Measurements from ENCODE around the gene MAN1A1.

Gene MAN1A1

DNA sequence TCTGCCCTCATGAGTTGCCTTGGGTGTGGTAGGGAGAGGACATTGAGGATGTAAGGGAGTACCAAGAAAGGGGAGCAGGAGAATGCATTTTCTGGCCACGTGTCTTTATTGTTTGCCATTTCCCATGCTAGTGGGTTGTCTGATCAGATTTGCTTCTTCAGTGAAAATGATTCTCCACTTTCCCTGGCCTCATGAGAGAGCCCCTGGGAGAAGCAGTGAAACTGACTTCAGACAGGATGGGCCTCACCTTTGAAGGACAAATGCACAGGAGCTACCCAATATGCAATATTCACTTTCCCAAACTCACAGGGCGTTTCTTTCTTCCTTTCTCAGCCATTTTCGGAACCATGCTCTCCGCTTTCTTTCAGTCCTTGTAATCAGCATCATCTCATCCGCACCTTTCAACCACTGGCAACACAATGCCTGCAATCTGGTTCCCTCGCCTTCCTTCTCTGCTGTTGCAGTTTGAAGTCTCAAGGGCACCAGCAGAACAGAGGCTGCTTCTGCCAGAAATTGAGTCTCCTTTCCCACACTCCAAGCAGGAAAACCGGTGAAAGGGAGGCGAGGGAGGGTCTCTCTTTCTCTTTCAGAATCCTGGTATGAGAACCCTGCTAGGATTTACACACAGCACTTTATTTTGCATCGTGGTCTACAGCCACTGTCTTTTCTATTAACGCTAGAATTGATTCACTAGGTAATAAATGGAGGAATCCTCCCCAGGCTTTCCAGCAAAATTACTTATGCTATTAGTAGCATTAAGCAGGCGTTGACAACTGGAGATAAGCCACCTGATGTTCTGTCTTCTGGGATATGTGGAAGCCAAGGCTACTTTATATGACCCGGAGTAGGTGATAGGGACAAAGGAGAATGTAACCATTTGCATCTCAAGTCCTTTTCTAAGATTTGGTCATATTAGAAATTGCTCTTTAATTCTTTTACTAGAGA lies 209.1 kb downstream of the MAN1A1 start:
- DNase-seq (ENCODE audit: low read depth), result no peak

DNA sequence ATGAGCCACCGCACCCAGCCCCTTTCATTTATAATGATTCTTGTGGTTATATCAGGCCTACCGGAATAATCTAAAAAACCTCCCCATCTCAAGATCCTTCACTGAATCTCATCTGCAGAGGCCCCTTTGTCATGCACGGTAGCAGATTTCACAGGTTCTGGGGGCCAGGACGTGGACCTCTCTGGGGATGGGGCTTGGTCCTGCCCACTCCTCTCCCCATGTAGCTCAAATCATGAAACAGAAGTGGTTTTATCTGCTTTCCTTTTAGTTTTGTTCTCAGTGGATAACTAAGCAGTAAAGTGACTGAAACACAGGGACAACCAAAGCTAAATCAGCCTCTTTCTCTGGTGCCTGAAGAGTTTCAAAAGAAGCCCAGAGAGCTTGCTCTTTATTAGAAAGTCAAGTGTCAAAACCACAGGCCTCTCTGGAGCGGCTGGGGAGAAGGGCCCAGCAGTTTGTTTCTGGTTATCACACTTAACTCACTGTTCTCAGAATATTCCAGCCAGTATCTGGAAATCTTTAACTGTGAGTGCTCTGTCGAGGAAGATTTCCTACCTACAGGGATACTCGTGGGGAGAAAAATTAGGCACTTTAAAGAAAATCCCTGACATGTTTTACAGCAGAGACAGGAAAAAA lies 210.5 kb downstream of the MAN1A1 start:
- DNase-seq (ENCODE audit: low read depth), result no peak

DNA sequence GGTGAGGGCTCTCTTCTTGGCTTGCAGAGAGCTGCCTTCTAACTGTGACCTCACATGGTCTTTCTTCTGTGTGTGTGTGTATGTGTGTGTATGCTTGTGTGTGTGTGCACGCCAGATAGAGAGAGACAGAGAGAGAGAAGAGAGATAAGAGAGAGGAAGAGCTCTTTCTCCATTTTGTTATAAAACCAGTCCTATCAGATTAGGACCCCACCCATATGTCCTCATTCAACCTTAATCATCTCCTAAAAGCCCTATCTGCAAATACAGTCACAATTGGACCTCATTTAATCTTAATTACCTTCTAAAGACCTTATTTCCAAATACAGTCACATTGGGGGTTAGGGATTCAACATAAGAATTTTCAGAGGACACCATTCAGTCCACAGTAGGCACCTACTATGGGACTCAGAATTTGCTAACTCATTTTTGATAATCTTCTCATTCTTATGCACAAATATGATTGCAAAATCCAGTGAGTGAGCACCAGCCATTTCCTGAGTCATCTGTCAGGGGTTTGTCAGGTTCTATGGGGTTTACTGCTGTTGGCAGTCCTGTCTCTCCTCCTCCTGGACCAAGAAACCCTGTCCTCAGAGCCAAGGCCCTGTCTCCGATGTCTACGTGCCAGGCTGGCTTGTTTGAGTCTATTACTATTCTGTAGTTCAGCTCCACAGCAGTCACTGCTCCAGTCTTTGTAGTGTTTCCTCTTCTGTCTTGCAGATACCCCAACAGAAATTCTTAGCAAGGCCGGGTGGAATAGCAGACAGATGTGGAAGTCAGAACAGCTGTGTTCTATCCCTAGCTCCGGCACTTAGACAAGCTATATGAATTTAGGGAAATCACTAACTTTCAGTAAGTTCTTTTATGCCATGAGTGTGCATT lies 212.1 kb downstream of the MAN1A1 start:
- DNase-seq (ENCODE audit: low read depth), result no peak

DNA sequence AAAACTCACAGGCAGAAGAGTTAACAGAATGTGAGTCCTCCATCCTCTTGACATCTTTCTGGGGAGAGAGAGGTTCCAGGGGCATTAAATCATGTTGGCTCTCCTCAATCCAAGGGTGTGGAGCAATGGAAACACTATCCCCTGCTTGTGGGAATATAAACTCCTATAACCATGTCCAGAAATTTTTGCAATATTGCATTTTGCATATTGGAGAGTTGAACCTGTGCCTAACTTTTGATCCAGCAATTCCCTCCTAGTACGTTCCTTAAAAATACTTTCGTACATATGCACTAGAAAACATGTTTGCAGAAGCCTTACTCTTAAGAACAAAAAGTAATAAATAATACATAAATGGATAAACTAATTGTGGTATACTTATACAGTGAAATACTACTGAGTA lies 214.8 kb downstream of the MAN1A1 start:
- no peak for DNase-seq (ENCODE audit: low read depth)

DNA sequence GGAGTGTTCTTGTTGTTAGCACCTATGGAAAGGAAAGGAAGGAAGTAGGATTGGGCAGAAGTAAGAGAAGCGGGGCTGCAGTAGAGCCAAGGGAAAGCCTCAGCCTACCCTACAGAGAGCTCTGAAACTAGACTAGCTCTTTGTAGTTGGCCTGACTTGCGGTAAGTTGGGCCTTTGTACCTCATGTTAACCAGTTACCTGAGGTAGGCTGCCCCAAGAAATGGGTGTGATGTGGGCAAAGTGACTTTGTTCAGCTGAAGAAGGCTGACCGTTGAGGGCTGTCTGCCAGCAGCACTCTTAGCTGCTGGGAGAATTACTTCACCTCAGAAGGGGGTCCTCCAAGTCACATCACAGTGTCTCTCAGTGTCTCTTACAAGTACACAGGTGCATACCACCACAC lies 216.2 kb downstream of the MAN1A1 start:
- DNase-seq (ENCODE audit: low read depth), result no peak

DNA sequence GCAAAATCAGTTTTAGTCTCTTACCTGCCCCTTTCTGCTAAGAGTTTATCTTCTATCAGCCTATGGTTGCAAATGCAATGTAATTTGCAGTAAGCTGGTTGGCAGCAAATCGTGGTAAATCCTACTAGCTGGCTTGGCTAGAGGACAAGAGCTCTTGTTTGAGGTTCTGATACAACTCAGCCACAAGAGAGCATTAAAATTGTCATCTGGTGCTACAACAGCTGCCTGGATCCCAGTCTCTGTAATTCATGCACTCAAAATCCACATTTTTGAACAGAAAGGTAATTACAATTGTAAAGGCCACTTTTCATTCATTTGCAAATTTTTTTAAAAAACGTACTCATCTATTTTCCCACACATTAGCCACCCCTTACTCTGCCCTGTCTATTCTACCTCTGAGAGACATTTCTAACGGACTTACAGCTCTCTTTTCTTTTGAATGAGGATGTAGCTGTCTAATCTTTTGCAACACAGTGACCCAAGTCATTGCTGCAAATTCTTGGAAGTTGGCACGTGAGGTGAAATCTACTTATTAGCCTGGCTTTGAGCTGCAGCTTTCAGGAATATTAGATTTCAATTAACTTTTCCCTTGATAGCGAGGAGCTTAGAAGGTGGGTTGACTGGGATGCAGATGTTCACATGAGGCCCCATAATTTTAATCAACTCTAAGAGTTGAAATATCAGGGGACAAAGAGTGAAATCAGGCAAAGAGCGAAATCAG lies 217.1 kb downstream of the MAN1A1 start:
- no peak for DNase-seq (ENCODE audit: low read depth)

DNA sequence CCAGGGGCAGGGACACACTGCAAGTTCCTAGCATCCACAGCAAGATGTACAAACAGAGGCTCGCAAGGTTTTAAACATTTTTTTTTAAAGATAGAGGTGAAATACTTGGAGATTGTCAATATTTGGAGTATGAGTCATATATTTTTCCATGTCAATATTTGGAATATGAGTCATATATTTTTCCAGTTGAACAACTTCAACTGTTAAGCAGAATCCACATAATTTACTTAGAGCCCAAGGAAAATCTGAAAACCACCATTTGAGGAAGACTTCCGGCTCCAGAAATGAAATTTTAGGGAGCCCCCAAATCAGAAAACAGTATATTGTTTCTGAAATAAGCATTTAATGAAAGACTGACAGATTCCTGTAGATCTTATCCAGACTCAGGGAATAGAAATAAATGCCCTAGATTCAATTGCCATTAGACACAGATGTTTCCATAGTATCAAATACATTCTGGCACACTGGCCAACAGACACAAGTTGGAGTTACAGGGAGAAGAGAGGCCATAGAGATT lies 219.5 kb downstream of the MAN1A1 start:
- DNase-seq (ENCODE audit: low read depth), result peak; percentile 74

DNA sequence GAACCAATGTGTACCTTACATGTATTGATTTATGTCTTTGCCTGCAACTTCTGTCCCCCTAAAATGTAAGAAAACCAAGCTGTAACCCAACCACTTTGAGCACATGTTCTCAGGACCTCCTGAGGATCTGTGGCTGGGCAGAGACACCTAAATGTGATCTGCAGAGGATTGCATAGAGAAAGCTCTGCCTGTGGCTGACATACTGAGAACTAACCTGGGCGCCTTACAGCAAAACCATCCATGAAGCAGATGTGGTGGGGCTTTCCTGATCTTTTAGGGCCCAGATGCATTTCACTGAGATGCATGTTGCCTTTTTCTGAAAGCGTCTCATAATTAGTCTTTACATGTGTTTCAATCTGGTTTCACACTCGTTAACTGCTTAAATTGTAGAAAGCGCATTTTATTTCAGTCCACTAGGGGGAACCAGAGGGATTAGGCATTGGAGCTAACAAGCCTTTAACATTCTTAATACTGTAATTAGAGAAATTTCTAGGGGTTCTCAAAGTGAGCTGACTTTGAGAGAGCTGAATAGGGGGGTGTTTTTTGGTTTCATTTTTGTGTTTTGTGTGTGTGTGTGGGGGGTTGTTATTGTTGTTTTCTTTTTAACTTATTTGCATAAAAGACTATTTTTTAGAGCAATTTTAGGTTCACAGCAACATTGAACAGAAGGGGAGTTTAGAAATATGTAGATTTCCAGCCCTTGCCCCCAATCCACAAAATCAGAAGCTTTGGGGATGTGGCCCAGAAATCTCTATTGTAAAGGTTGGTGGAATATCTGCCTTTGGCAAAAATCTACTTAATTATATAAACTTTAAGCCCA lies 220.2 kb downstream of the MAN1A1 start:
- DNase-seq (ENCODE audit: low read depth), result peak; percentile 58

DNA sequence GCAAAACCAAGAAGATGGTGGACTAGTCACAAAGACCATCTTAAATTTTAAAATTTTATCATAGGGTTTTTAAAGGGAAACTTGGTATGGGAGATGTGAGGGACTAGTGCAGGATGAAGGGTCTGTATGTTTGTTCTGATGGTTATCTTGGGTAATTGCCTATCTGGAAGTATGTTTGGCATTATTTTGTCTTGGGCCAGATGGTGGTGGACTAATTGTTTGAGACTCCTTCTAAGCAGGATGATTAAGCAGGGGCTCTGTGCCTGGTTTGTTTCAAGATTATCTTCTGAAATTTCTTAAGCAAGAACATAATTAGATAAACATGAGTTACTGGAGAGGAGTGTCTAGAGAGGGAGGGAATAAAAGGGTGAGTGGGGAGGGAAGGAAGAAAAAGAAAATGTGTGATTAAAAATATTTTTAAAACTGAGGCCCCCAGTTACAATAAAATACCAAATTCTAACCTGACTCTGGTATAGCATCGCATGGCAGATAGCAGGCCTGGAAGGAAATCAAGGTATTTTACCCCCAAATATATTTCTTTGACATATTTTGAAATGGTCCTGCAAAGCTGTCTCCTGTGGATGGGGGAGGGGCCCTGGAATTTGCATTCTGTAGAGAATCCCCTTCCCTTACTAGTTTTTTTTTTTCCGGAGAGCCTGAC lies 221.2 kb downstream of the MAN1A1 start:
- DNase-seq (ENCODE audit: low read depth), result no peak

DNA sequence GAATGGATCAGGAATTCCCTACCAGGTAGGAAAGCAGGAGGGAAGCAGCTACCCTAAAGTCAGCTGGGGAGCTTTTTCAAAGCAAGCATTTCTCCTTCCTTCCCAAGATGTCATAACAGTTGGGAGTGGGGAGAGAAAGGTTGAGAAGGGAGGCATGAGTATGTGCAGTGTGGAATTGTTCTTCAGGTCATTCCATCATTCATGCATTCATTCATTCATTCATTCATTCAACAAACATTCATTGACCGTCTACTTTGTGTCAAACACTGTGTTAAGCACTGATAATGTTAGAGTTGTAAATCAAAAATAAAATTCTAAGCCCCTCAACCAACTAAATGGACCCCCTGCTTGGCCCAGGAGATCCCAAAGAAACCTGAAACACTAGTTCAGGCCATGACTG lies 221.9 kb downstream of the MAN1A1 start:
- DNase-seq (ENCODE audit: low read depth), result no peak
